Islet of Langerhans (tissue), 1 donor: ENCODE measurements around the gene LRMDA.

Experiments used
- FAIRE-seq: peaks from one replicate; lab custom pipeline; 2011; peaks lifted over from hg19 to GRCh38; lab: Jason Lieb, UNC

LRMDA gene

GRCh38 chr10:75672842-75673241 is 241.4 kb downstream of the LRMDA start:
- no peak for FAIRE-seq

DNA sequence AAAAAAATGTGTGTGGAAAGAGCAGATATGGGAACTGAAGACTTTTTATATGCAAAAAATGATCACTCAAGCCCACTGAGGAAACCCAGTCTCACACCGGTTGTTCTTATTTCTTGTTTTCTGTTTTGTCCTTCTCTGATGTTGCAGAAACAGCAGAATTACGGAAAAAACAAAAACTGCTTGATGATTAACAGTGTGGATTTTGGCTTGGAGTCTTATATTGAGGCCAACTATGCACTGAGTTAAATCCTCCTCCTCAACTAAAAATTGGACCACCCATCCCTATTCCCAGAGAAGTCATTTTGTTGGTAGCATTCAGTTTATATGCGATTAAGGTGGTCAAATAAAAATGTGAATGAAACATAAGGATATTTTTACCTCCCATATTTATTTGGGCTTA is 246.1 kb downstream of the LRMDA start:
- FAIRE-seq = no peak

GRCh38 chr10:75678527-75678926 is 247.1 kb downstream of the LRMDA start:
- FAIRE-seq = no peak

DNA sequence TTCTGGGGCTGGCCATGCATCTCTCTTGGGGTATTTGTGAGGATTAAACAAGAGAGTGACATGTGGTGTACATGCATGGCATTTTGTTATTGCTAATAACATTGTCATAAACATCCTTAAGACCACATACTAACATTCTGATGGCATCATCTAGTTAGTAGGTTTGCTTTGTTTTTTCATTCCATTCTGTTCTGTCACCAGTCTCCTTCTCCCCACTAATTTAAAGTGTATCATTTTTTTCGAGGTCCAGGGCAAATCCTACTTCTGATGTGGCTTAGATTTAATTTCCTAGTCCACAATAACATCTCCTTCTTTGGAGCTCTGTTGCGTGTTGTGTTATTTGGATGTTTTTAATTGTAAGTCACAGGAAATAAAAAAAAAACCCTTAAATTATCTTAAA is 248.1 kb downstream of the LRMDA start:
- no peak for FAIRE-seq

DNA sequence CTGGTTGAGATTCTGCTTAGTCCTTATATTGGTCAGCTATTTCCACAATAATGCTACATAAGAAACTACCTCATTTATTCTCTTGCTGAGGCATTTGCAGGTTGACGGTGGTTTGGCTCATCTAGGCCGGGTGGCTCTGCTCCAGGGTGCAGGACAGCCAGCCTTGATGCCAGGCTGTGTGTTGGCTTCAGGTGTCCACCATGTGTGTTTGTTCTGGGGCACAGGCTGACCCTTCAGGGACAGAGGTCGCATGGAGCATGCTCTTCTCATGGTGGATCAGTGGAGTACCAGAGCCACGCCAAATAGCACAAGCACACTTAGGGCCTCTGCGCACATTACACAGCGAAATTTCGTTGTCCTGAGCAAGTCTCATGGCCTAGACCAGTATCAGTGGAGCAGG is 249.9 kb downstream of the LRMDA start:
- FAIRE-seq = no peak

DNA sequence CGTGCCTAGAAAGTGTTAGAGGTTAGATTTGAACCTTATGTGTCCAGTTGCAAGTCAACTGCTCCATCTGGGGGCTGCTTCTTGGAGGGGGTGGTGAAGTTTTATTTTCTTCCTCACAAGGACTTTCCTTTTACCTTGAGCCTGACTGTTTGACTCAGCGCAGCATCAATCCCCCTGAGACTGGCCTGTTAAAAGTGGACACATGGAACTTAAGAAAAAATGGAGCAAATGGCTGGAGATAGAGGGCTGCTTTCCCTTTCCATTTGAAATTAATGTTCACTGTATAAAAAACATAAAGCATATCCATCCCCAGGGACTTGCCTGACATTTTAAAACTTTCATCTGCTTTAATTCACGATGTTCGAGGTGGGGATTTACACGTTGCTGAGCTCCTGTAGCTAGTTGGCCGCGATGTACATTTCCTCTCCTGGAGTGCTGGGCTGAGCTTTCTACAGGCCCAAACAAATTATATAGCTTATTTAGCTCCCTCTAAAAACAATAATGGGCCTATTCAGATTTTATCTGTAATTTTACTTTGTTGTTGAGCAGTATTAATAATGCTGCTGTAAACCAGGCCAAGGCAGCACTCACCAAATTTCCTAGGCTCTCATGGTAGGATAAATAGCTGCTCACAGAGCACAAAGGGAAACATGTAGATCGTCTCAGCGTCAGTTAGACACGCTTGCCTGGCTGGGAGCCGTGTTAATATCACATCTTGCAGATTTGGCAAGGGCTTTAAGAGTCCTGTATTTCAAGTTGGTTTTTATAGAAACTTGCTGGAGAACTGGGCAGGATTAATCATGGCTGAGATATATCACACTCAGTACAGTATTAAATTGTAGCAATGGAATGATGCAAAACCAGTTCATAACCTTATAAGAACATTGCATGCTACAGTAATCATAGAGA is 251.5 kb downstream of the LRMDA start:
- FAIRE-seq = no peak

DNA sequence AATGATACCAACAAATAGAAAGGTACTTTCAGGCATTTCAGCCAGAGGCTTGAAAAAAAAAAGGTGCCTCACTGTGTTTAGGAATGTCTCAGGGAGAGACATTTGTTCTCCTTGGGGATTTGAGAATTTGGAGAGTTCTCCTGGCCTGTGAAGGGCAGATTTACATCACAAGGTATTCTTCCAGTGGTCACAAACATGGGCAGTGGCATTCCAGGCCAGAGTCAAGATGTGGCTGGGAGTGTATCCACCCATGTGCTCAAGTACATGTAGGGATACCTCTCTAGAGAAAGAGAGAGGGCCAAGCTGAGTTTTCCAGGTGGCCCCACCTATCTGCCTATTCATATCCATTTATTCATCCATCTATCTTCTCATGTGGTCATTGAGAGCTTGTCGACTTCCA is 253.8 kb downstream of the LRMDA start:
- no peak for FAIRE-seq

- FAIRE-seq = no peak
Observed at GRCh38 chr10:75688506-75689300, 257.3 kb downstream of the LRMDA start.

GRCh38 chr10:75693489-75693888 is 262.1 kb downstream of the LRMDA start:
- FAIRE-seq = no peak

- no peak for FAIRE-seq
Observed at GRCh38 chr10:75694269-75694668, 262.8 kb downstream of the LRMDA start.

DNA sequence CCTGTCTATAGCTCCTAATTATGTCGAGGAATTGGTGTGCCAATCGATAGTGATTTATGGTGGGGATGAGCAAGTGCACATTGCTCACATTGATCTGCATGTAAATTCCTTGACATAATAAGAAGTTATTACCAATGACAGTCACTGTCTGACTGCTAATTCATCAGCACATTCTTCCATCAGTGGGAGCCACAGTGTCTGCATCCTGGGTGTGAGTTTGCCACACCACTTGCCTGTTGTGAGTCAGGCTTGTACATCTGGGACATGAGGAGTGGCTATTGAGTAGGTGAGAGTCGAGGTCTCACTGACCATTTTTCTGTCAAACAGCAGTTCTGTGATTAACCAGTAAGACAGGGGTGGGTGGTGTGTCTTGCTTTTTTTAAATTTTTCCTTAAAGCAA is 263.4 kb downstream of the LRMDA start:
- no peak for FAIRE-seq

GRCh38 chr10:75695994-75696393 is 264.6 kb downstream of the LRMDA start:
- no peak for FAIRE-seq

- no peak for FAIRE-seq
Observed at GRCh38 chr10:75696536-75696935, 265.1 kb downstream of the LRMDA start.

GRCh38 chr10:75703191-75703854 is 271.9 kb downstream of the LRMDA start:
- FAIRE-seq = no peak

DNA sequence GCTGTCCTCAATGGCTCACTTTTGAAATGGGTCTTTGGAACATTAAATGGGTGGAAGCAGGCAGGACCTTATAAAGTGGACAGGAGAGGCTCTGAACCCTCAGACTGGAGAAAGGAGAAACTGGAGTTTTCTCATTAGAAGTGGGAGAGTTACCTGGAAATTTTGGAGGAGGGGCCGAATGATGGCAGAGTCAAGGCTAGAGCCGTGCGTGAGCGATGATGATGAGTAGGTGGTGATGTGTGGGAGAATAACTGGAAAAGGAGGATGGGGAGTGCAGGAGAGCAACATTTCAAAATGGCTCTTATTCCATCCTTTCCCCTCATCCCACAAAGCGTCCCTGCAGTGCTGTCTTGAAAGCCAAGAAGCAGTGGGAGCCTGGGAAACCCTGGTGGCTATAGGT is 274.0 kb downstream of the LRMDA start:
- no peak for FAIRE-seq

- FAIRE-seq = no peak
Observed at GRCh38 chr10:75707080-75707840, 275.8 kb downstream of the LRMDA start.

DNA sequence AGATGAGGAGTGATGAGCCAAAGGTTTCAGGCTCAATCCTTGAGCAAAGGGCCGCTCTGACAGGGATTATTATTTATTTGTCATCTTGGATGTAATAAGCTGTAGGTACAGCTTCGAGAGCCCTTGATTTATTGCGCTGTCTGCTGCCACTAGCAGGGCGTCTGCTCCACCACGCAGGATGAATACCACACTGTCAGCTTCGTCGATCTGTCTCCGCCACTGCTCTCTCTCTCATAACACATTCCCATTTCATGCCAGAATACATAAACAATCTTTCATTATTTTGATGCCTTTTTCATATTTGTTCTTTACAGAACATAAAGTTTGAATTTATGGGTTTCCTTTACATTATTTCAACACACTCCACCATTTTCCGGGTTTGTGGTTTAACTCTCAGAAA is 276.6 kb downstream of the LRMDA start:
- FAIRE-seq = no peak

DNA sequence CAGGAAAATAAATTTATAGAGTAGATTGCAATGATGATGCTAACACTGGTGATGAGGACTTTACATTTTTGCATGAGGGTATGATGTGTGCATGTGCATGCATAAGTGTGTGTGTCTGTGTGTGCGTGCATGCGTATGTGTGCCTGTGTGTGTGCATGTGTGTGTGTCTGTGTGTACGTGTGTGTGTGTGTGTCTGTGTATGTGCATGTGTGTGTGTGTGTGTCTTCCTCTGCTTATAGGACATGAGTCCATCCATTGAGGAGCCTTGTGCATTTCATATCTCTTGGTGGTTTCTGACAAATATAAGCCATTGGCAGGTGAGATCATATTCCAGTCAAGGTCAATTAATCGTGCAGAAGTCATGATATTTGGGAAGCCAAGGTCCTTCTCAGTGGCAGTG is 277.8 kb downstream of the LRMDA start:
- FAIRE-seq = no peak

GRCh38 chr10:75709811-75710210 is 278.4 kb downstream of the LRMDA start:
- no peak for FAIRE-seq

DNA sequence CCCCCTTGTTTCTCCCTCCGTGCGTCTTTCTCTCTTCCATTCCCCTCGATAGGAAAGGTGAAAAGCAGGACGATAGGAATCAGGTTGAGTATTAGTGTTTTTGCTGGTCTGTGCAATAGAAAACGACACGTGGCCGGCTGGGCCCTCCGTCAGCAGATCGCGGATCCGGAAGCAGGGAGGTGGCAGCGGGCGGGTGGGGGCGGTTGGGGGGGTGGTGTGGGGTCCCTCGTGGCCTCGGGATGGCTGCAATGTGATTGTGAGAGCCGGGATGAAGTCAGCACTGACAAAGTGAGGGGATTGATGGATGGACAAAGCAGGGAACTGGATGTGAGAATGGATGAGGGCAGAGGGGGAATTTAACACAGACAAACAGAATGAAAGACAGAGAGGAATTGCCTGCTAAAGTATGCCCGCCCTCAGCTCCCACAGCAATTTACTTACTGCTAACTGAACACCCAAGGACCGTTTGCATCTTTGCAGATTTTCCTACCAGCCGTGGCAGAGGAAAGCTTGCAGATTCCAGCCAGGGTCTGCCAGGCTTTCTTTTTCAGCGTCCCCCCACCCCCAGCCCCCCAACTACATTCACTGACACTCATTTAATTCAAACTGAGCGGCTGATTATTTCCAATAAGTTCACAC is 280.9 kb downstream of the LRMDA start:
- FAIRE-seq = no peak

GRCh38 chr10:75716506-75716905 is 285.1 kb downstream of the LRMDA start:
- FAIRE-seq = no peak
